SU-DHL-6 (cell line): ENCODE results near the gene CNNM1.

Source experiments
- H2AFZ ChIP-seq: fragments of 200-600 bp; sonication (generic); 2 replicates; pipeline ENCODE4 v1.6.1; 2014; ENCODE audit warnings: low read depth, mild to moderate bottlenecking, moderate library complexity, mixed read lengths, antibody characterized with exemption, low read length; ENCODE audit not compliant: severe bottlenecking
- H3F3A ChIP-seq: fragments of 200-600 bp; shearing (Covaris generic); 2 replicates; pipeline ENCODE4 v1.6.0; 2016; ENCODE audit warnings: antibody characterized with exemption, mild to moderate bottlenecking; ENCODE audit not compliant: insufficient read depth
- H3K27ac ChIP-seq: fragments of 200-600 bp; sonication (generic); 2 replicates; pipeline ENCODE4 v1.5.1; 2016; ENCODE audit warnings: low read depth, mild to moderate bottlenecking, low read length, moderate library complexity, mixed read lengths
- H3K27me3 ChIP-seq: fragments of 200-600 bp; sonication (generic), shearing (Covaris generic); 2 replicates; pipeline ENCODE4 v1.6.0; 2014; ENCODE audit warnings: mild to moderate bottlenecking, low read length
- H3K36me3 ChIP-seq: fragments of 200-600 bp; sonication (generic); 2 replicates; pipeline ENCODE4 v1.6.1; 2014; ENCODE audit warnings: mild to moderate bottlenecking, low read length, mixed read lengths
- H3K4me2 ChIP-seq: fragments of 300-600, 200-600 bp; shearing (Covaris generic), sonication (generic); 2 replicates; pipeline ENCODE4 v1.6.0; 2014; ENCODE audit warnings: low read length, low read depth, mild to moderate bottlenecking; ENCODE audit not compliant: poor library complexity, severe bottlenecking
- H3K4me3 ChIP-seq: fragments of 200-600 bp; sonication (generic); 2 replicates; pipeline ENCODE4 v1.5.1; 2014; ENCODE audit warnings: antibody characterized with exemption, low read length, mild to moderate bottlenecking, mixed read lengths; ENCODE audit not compliant: insufficient read depth, poor library complexity, severe bottlenecking
- H3K79me2 ChIP-seq: fragments of 200-600 bp; sonication (generic); 2 replicates; pipeline ENCODE4 v1.6.1; 2014; ENCODE audit warnings: mild to moderate bottlenecking, low read length, moderate library complexity; ENCODE audit not compliant: insufficient read depth
- H3K9ac ChIP-seq: fragments of 200-600 bp; sonication (generic); 2 replicates; pipeline ENCODE4 v1.7.0; 2014; ENCODE audit warnings: mild to moderate bottlenecking, low read length
- H3K9me2 ChIP-seq: fragments of 200-600 bp; sonication (generic); replicated peaks from 2 replicates; pipeline ENCODE4 v1.6.1; 2014; ENCODE audit warnings: low read length; ENCODE audit not compliant: insufficient read depth
- H3K9me3 ChIP-seq: fragments of 200-600 bp; sonication (generic); 2 replicates; pipeline ENCODE4 v1.6.1; 2014; ENCODE audit warnings: low read length, mixed read lengths; ENCODE audit not compliant: insufficient read depth
- H4K20me1 ChIP-seq: fragments of 200-600 bp; sonication (generic); 2 replicates; pipeline ENCODE4 v1.6.1; 2014; ENCODE audit warnings: low read depth, mild to moderate bottlenecking, antibody characterized with exemption, low read length, moderate library complexity, mixed read lengths
- CTCF ChIP-seq: fragments of 200-600 bp; sonication (generic); IDR thresholded peaks from one replicate; pipeline ENCODE4 v1.5.1; 2017; ENCODE audit warnings: antibody characterized with exemption, mild to moderate bottlenecking, low read length, moderate library complexity; ENCODE audit not compliant: insufficient read depth, poor library complexity, severe bottlenecking
- EZH2phosphoT487 ChIP-seq: fragments of 200-600 bp; sonication (generic), shearing (Covaris generic); conservative IDR thresholded peaks from 2 replicates; pipeline ENCODE4 v1.6.1; 2018; ENCODE audit warnings: mild to moderate bottlenecking, antibody characterized with exemption, low read length, moderate library complexity, mixed read lengths

Gene CNNM1

GRCh38 chr10:99422529-99423096 is 93.5 kb downstream of the CNNM1 start:
- Histone ChIP-seq H3F3A (no peaks in the 10 kb centered on the region), H3K9me2 (no peaks in the 10 kb centered on the region), H3K9me3 (no peaks in the 10 kb centered on the region), H3K4me2 (no peak overlapping the region), H3K36me3 (0 out of 2 replicates have a peak, but pooled peaks cover 5% of the 10 kb centered on the region), H3K79me2 (peaks cover 13% of the 10 kb centered on the region), H3K27me3 (no peaks in the 10 kb centered on the region), H2AFZ (no peak overlapping the region), H3K9ac (no peak overlapping the region), H4K20me1 (no peaks in the 10 kb centered on the region), H3K4me3 (no peak overlapping the region), H3K27ac (no peak overlapping the region)
- TF ChIP-seq EZH2phosphoT487 = no peak
- TF ChIP-seq CTCF = no peak

GRCh38 chr10:99424656-99425055 is 95.5 kb downstream of the CNNM1 start:
- Histone ChIP-seq H3K9me2 (no peaks in the 10 kb centered on the region), H3F3A (no peaks in the 10 kb centered on the region), H3K9ac (no peak overlapping the region), H3K4me3 (no peak overlapping the region), H3K4me2 (no peak overlapping the region), H3K9me3 (no peaks in the 10 kb centered on the region), H3K27ac (no peak overlapping the region), H3K36me3 (0 out of 2 replicates have a peak, but pooled peaks cover 5% of the 10 kb centered on the region), H4K20me1 (no peaks in the 10 kb centered on the region), H3K27me3 (no peaks in the 10 kb centered on the region), H2AFZ (no peak overlapping the region), H3K79me2 (peaks cover 34% of the 10 kb centered on the region)
- no peak for TF ChIP-seq CTCF
- TF ChIP-seq EZH2phosphoT487 = no peak

GRCh38 chr10:99425204-99425603 is 96.0 kb downstream of the CNNM1 start:
- H3K4me2 ChIP-seq = no peak overlapping the region
- 0 out of 2 replicates have a peak, but pooled peaks cover 4% of the 10 kb centered on the region for H3K36me3 ChIP-seq
- no peaks in the 10 kb centered on the region for H4K20me1 ChIP-seq
- no peak overlapping the region for H3K27ac ChIP-seq
- H3K9me2 ChIP-seq = no peaks in the 10 kb centered on the region
- H3K27me3 ChIP-seq = no peaks in the 10 kb centered on the region
- H3F3A ChIP-seq = no peaks in the 10 kb centered on the region
- TF ChIP-seq EZH2phosphoT487 = no peak
- no peak for TF ChIP-seq CTCF
- H3K79me2 ChIP-seq = peaks cover 39% of the 10 kb centered on the region
- H3K9me3 ChIP-seq = no peaks in the 10 kb centered on the region
- no peak overlapping the region for H3K9ac ChIP-seq
- H2AFZ ChIP-seq = no peak overlapping the region
- H3K4me3 ChIP-seq = no peak overlapping the region
